ENCODE data around the gene SBF2.

SBF2 gene

DNA sequence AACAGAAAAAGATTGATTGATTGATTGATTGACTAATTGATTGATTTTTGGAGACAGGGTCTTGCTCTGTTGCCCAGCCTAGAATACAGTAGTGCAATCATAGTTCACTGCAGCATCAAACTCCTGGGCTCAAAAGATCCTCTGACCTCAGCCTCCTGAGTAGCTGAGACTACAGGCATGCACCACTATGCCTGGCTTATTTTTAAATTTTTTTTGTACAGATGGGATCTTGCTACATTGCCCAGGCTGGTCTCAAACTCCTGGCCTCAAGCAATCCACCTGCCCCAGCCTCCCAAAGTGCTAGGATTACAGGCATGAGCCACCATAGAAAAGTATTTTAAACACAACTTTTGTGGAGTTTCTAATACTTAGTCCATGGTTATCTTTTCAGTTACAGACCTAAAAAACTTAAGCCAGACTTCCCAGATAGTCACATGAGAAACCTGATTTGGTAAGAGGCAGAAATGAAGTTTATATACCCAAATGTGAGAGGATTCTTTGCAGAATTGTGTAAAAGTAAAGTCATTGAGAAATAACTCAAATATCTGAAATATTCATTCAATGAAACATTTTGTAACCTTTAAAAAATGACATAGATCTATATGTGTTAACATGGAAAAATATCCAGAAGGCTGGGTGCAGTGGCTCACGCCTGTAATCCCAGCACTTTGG lies 443.7 kb downstream of the SBF2 start:
- H3K4me3 ChIP-seq (ENCODE audit: low read depth, low read length, poor library complexity, severe bottlenecking): no peak overlapping the region
- no peaks in the 10 kb centered on the region for H4K20me1 ChIP-seq (ENCODE audit: insufficient read depth, low read length)
- TF ChIP-seq EZH2 (IDR thresholded peaks at IDR 0.05; ENCODE audit: borderline replicate concordance, low read length): no peak
- TF ChIP-seq, protein P1, sequence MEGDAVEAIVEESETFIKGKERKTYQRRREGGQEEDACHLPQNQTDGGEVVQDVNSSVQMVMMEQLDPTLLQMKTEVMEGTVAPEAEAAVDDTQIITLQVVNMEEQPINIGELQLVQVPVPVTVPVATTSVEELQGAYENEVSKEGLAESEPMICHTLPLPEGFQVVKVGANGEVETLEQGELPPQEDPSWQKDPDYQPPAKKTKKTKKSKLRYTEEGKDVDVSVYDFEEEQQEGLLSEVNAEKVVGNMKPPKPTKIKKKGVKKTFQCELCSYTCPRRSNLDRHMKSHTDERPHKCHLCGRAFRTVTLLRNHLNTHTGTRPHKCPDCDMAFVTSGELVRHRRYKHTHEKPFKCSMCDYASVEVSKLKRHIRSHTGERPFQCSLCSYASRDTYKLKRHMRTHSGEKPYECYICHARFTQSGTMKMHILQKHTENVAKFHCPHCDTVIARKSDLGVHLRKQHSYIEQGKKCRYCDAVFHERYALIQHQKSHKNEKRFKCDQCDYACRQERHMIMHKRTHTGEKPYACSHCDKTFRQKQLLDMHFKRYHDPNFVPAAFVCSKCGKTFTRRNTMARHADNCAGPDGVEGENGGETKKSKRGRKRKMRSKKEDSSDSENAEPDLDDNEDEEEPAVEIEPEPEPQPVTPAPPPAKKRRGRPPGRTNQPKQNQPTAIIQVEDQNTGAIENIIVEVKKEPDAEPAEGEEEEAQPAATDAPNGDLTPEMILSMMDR (IDR thresholded peaks at IDR 0.05; ENCODE audit: low read length): no peak
- H3K9ac ChIP-seq (ENCODE audit: low read length): no peak overlapping the region
- no peak overlapping the region for H3K27ac ChIP-seq (ENCODE audit: low read depth, low read length, poor library complexity, severe bottlenecking)
- no peak overlapping the region for H2AFZ ChIP-seq (ENCODE audit: low read length)
- no peak overlapping the region for H3K4me2 ChIP-seq (ENCODE audit: low read length)
- no peaks in the 10 kb centered on the region for H3F3A ChIP-seq (ENCODE audit: insufficient read depth, low read length)
- H3K9me2 ChIP-seq (ENCODE audit: low read depth, low read length): no peaks in the 10 kb centered on the region
- no peaks in the 10 kb centered on the region for H3K9me3 ChIP-seq (ENCODE audit: low read length)
- H3K27me3 ChIP-seq (ENCODE audit: insufficient read depth, low read length): no peaks in the 10 kb centered on the region
- no peaks in the 10 kb centered on the region for H3K36me3 ChIP-seq (ENCODE audit: insufficient read depth, low read length)
- H3K79me2 ChIP-seq (ENCODE audit: insufficient read depth, low read length): no peaks in the 10 kb centered on the region
- H3K4me1 ChIP-seq (ENCODE audit: insufficient read depth, low read length, severe bottlenecking): peaks cover 2% of the 10 kb centered on the region

DNA sequence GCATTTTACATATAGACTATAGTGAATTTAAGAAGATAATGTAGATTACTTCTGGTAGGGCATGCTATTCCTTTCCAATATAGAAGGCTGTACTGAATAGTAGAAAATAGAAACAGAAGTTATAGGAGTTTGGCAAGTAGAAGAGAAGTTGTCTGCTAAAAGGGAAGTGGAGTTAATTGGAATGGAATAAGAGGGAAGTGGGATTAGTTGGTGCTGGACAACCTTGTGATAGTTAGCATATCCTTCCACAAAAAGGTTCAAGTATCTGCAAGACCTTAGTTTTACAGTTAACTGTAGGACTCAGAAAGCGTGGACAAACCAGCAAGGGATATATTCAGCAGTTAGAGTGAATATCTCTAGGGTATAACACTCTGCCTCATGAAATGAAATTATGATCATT lies 444.6 kb downstream of the SBF2 start:
- TF ChIP-seq EZH2 (IDR thresholded peaks at IDR 0.05; ENCODE audit: borderline replicate concordance, low read length): no peak
- TF ChIP-seq, protein P1 (IDR thresholded peaks at IDR 0.05; ENCODE audit: low read length): no peak
- no peak overlapping the region for H3K4me3 ChIP-seq (ENCODE audit: low read depth, low read length, poor library complexity, severe bottlenecking)
- no peaks in the 10 kb centered on the region for H4K20me1 ChIP-seq (ENCODE audit: insufficient read depth, low read length)
- no peaks in the 10 kb centered on the region for H3F3A ChIP-seq (ENCODE audit: insufficient read depth, low read length)
- no peaks in the 10 kb centered on the region for H3K27me3 ChIP-seq (ENCODE audit: insufficient read depth, low read length)
- no peak overlapping the region for H3K9ac ChIP-seq (ENCODE audit: low read length)
- no peaks in the 10 kb centered on the region for H3K9me3 ChIP-seq (ENCODE audit: low read length)
- no peaks in the 10 kb centered on the region for H3K36me3 ChIP-seq (ENCODE audit: insufficient read depth, low read length)
- no peak overlapping the region for H2AFZ ChIP-seq (ENCODE audit: low read length)
- no peak overlapping the region for H3K4me2 ChIP-seq (ENCODE audit: low read length)
- no peaks in the 10 kb centered on the region for H3K9me2 ChIP-seq (ENCODE audit: low read depth, low read length)
- H3K27ac ChIP-seq (ENCODE audit: low read depth, low read length, poor library complexity, severe bottlenecking): no peak overlapping the region
- no peaks in the 10 kb centered on the region for H3K4me1 ChIP-seq (ENCODE audit: insufficient read depth, low read length, severe bottlenecking)
- no peaks in the 10 kb centered on the region for H3K79me2 ChIP-seq (ENCODE audit: insufficient read depth, low read length)

GRCh38 chr11:9847636-9848035 lies 446.4 kb downstream of the SBF2 start:
- Histone ChIP-seq H2AFZ (ENCODE audit: low read length) (no peak overlapping the region), H3K9ac (ENCODE audit: low read length) (no peak overlapping the region), H3K4me2 (ENCODE audit: low read length) (no peak overlapping the region), H3K27ac (ENCODE audit: low read depth, low read length, poor library complexity, severe bottlenecking) (no peak overlapping the region), H3K4me1 (ENCODE audit: insufficient read depth, low read length, severe bottlenecking) (no peaks in the 10 kb centered on the region), H4K20me1 (ENCODE audit: insufficient read depth, low read length) (no peaks in the 10 kb centered on the region), H3F3A (ENCODE audit: insufficient read depth, low read length) (no peaks in the 10 kb centered on the region), H3K27me3 (ENCODE audit: insufficient read depth, low read length) (no peaks in the 10 kb centered on the region), H3K9me2 (ENCODE audit: low read depth, low read length) (no peaks in the 10 kb centered on the region), H3K4me3 (ENCODE audit: low read depth, low read length, poor library complexity, severe bottlenecking) (no peak overlapping the region), H3K79me2 (ENCODE audit: insufficient read depth, low read length) (no peaks in the 10 kb centered on the region), H3K9me3 (ENCODE audit: low read length) (no peaks in the 10 kb centered on the region), H3K36me3 (ENCODE audit: insufficient read depth, low read length) (no peaks in the 10 kb centered on the region)
- TF ChIP-seq EZH2 (IDR thresholded peaks at IDR 0.05; ENCODE audit: borderline replicate concordance, low read length): no peak
- TF ChIP-seq, protein P1 (IDR thresholded peaks at IDR 0.05; ENCODE audit: low read length): no peak

Measured in OCI-LY1 (cell line).